NCI-H1694 (cell line): ENCODE data around the gene TPI1.
"Not testable (repeated sequence)": the region's sequence is repeated elsewhere in the genome, so short reads cannot be mapped to it uniquely, and the experiment has no call there.

Source experiments
- DNase-seq: peaks from one replicate; lab custom pipeline; 2025; lab: John Stamatoyannopoulos, UW

The TPI1 gene

DNA sequence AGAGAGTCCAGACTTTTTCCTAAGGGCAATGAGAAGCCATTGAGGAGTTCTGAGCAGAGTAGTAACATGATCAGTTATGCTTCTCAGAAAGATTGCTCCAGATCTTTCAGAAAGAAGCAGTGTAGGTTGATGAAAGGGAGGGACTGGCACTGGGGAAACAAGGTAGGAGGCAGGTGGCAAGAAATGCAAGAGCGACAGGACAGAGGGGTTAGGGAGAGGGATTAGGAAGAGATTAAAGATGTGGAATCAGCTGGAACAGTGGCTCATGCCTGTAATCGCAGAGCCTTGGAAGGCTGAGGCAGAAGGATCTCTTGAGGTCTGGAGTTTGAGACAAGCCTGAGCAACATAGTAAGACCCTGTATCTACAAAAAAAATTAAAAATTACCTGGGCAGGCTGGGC, 19.7 kb upstream of the TPI1 start:
- no peak for DNase-seq

DNA sequence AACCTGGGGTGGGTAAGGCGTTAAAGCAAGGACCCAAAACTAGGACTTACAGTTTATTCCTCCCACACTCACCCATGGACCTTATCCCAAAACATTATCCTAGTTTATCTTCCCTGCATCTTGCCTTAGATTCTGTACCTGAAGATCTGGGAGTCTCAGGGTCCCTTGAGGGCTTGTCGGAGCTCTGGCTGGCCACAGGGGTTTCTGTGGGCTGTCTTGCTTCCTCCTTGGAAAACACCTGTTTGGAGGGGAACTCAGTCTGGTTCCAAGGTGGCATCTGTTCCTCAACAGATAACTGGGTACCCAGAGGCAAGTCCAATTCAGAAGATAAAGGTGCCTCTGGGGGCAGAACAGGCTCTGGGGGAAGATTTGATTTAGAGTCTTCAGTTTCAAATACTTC, 17.9 kb upstream of the TPI1 start:
- DNase-seq: no peak

DNA sequence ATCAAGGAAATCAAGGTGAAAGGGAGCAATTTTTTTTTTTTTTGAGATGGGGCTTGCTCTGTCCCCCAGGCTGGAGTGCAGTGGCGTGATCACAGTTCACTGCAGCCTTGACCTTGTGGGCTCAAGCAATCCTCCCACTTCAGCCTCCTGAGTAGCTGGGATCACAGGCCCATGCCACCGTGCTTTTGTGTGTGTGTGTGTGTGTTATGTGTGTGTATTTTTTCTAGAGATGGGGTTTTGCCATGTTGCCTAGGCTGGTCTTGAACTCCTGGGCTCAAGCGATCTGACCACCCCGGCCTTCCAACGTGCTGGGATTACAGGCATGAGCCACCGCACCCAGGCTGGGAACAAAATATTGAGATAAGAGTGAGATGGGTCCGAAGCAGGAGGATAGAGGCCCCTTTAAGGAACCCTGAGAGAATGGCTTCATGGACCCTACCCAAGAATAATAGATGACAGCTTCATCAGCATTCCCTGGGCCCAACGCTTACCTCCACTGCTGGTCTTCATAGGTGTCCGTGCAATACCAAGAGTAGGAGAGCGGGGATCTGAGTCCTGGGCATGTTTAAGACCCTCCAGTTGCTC, 17.3 kb upstream of the TPI1 start:
- no peak for DNase-seq

DNA sequence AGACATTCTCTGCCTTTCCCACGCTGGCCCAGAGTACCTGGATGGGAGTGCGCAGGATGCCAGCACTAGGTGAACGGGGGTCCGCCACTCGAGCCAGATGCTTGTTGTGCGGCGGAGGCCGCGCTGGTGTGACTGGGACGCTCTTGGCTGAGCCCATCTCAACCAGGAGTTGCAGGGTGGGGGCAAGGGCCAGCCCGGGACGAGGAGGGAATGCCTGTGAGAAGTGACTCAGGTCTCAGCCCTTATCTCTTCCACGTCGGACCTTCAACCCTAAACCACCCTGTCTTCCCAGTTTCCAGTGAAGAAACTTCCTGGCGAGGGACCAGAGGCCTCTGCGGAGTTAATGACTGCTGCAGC, 16.6 kb upstream of the TPI1 start:
- DNase-seq: no peak

DNA sequence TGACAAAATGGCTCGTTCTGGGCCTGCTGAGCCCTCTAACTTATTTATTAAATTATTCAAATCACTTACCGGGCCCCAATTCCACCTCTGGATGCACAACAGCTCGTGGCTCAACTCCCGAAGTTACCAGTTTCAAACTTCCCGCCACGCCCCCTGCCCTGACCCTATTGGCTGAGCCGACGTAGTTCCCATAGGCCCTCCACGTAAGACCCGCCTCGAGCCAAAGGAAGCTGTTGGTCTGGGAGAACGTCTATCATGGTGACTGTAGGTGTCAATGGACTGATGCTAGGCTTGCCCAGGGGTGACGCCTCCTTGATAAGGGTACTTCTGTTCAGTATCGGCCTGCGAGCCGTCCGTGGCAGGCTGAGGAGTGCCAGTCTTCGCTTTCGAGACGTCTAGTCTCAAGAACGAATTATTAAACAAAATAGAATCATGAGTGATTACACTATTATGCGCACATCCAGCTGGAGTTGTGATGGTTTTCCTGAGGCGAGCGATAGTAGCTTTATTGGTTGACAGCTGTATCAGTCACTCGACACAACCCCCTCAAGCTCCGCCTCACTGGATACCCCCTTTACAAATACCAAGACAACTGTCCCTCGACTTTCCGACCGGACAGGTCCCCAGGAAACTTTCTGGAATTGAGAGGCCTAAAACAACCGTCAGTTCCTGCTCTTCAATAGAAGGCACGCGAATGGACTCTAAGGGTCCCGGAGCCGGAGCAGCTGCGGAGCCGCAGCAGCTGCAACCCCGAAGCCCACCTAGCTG, 16.0 kb upstream of the TPI1 start, which contains the start of gene CDCA3:
TSS of gene CDCA3 (minus strand) at position 134 of the 768 bp plus-strand sequence. CDS start 334 bp downstream, outside the sequence.
- peak; percentile 99 for DNase-seq

DNA sequence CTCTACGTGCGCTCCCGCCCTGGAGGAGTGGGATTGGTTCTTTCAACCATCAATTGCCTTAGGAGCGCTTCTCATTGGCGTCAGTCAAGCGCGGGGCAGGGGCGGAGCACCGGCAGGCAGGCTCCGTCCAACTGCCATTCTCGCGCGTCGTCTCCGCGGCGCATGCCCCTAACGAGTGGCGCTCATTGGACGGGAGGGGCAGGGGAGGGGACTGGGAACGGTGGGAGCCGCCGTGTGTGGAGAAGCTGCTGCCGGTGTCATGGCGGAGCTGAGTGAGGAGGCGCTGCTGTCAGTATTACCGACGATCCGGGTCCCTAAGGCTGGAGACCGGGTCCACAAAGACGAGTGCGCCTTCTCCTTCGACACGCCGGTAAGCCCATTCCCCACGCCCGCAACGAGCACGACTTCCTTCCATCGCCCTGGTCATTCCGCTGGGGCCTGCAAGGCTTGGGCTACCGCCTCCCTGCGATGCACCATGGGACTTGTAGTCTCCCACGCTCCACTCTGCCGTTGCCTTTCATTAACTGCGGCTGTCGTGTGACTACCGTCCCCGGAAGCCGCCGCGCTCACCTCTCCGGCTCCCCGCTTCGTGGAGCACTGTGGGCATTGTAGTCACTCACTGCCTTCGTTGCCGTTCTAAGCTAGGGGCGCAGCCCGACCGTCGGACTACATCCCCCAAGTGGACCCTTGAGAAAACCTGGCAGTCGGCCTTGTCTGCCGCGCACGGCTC, 15.2 kb upstream of the TPI1 start, which contains the start of gene USP5:
TSS of gene USP5 (plus strand) at position 230 of the 730 bp plus-strand sequence. CDS start at position 260, 30 bp downstream.
- DNase-seq: peak; percentile 100

DNA sequence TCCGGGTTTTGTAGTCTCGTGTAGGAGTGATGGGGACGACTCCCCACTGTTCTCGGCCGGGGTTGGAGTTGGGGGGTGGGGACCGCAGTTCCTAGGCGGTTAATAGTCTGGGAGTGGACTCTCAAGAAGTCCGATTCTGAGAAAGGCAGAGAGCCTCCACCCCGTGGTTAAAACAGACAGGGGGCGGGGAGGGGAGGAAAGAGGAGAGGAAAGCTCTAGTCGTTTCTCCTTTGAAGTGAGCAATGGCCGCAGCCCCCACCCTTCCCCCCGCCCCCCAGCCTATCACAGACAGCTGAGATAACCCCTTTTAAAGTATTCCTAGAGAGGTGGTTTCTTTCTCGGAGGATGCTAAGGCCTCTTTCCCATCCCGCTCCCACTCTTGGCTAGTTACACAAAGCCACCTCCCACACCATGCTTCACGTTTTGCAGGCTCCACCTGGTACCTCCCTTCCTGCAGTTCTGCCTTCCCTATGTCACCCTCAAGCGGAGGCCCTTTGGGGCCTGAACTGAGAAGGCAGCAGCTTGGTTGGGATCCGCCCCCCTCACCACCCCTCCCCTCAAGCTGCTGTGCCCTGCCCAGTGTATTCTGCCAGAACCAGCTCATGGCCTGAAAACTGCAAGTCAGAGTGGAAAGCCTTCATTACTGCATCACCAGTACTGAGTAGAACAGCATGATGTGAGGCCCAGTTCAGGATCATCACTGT, 14.5 kb upstream of the TPI1 start:
- peak; percentile 90 for DNase-seq

DNA sequence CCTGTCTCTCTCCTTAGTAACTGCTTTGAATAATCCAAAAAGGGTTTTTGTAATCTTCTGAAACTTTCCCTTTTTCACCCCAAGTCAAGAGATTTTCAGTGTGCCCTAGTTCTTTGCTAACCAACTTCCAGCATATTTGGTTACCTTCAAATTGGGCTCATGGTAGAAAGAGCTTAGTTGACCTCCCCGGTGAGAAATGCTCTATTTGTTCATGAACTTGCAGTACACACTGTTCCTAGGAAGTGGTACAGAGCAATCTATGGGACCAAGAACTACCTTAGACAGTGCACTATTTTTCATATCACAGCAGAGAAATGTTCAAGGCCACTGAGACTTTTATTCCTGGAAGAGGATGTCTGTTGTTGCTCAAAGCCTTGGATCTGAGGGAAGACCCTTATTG, 13.7 kb upstream of the TPI1 start:
- no peak for DNase-seq

DNA sequence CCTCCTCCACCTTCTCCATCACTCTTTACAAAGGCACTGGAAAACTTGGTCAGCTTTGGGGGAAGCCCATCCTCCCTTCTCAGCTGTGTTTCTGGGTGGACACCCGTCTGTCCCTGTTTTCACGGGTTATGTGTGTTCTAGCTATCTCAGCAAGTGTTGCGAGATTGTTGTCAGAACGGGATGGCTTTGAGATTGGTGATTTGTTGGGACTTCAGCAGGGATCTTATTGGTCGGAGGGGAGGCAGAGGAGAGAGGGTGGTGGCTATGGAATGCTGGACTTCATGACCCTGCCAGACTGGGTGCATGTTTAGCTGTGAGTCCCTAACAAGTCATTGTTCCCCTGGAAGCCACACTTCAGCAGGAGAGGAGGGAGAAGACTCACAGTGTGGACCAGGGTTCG, 13.3 kb upstream of the TPI1 start:
- DNase-seq: no peak

DNA sequence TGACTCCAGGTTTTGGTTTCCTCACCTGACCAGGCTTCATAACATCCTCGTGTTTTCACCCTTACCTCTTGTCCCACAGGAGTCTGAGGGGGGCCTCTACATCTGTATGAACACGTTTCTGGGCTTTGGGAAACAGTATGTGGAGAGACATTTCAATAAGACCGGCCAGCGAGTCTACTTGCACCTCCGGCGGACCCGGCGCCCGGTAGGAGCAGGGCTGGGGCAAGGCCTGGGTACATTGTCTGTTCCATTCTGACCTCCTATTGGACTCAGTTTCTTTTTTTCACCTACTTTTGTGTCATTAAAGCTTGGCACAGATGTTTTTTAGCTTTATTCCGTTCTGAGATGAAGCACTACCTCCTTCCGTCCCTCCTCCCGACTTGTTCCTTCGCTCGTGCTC, 12.0 kb upstream of the TPI1 start:
- DNase-seq: no peak

DNA sequence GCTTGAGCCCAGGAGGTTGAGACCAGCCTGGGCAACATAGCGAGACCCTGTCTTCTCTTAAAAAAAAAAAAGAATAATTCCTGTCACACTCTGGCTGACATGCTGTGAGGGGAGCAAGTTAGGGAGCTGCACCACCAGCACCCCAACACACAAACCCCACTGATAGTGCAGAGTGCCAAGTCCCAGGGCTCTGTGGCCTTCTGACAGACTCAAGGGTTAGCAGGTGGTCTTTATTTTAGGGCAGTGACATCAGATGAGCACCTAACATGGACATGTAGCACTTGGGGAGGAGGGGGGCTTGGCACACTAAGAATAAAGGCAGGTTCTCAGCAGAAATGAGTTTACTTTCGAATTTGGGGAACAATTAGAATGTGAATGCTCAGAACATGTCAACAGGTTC, 8.5 kb upstream of the TPI1 start:
- DNase-seq: no peak

DNA sequence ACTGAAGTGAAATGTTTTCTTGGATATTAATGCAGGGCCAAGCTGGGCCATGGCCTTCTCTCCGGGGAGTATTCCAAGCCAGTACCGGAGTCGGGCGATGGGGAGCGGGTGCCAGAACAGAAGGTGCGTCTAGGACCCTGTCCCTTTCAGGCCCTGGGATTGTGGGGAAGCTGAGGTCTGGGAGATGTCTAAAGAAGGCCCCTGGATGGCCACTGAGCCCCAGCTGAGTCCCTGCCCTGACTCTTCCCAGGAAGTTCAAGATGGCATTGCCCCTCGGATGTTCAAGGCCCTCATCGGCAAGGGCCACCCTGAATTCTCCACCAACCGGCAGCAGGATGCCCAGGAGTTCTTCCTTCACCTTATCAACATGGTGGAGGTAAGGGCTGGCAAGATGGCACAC, 7.2 kb upstream of the TPI1 start:
- DNase-seq: no peak

DNA sequence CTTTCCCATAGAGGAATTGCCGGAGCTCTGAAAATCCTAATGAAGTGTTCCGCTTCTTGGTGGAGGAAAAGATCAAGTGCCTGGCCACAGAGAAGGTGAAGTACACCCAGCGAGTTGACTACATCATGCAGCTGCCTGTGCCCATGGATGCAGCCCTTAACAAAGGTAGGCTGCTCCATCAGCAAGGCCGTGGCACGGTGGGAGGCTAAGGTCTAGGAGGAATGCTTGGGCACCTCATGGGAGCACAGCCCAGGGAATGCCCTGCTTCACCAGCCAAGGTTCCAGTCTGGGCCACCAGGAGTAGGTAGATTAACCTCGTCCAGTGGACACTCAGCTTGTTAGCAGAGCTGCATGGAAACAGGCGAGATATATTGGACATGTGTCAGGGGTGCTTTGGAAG, 6.4 kb upstream of the TPI1 start:
- DNase-seq: no peak

DNA sequence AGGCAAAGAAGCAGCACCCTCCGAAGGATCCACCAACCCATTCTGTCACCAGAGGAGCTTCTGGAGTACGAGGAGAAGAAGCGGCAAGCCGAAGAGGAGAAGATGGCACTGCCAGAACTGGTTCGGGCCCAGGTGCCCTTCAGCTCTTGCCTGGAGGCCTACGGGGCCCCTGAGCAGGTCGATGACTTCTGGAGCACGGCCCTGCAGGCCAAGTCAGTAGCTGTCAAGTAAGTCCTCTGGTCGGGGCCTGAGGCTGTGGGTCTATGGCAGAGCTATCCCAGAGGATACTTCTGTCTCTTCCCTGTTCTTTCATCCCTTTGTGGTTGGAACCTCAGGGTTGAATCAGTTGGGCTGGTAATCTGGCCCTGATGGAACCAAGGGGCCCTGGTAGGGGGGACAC, 5.9 kb upstream of the TPI1 start:
- DNase-seq: no peak

DNA sequence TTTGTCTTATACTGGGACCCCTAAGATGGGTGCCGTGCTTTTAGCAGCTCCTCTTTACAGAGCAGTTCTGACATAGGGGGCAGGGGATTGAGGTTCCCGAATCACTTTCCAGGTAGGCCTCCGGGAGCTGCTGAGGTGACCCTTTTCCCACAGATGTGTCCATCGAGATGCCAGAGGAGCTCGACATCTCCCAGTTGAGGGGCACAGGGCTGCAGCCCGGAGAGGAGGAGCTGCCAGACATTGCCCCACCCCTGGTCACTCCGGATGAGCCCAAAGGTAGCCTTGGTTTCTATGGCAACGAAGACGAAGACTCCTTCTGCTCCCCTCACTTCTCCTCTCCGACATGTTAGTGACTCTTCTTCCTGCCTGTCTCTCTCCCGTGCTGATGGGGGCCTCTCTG, 4.3 kb upstream of the TPI1 start:
- DNase-seq: no peak

DNA sequence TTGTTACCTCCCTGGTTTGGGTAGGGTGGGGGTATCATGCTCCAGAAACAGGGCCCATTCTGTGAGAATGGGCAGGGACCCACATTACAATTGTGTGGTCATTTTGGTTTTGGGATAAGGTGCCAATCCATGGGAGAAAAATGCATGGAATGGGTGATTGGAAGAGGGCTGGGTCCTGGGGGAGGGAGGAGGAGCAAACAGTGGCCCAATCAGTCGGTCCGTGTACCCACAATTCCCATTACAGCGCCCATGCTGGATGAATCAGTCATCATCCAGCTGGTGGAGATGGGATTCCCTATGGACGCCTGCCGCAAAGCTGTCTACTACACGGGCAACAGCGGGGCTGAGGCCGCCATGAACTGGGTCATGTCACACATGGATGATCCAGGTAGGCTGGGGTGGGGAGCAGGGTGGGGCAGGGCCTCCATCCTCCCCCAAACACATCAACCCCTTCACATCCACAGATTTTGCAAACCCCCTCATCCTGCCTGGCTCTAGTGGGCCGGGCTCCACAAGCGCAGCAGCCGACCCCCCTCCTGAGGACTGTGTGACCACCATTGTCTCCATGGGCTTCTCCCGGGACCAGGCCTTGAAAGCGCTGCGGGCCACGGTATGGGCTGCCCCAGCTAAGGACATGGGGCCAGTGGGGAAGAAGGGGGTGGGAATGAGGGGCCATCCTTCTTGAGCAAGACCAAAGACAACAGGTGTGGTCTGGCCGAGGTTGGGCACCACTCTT, 3.6 kb upstream of the TPI1 start:
- no peak for DNase-seq

DNA sequence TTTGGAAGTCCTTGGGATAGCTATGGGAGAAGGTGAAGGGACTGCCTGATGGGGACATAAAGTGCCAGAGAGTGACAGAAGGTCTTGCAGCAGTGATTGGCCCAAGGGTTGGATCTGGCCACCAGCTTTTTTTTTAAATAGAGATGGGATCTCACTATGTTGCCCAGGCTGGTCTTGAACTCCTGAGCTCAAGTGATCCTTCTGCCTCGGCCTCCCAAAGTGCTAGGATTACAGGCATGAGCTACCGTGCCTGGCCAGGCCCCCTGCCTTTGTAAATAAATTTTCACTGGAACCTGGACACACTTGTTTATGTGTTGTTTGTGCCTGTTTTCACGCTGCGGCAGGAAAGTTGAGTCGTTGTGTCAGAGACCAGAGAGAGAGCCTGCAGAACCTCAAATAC, 2.0 kb upstream of the TPI1 start:
- DNase-seq: not testable (repeated sequence)

DNA sequence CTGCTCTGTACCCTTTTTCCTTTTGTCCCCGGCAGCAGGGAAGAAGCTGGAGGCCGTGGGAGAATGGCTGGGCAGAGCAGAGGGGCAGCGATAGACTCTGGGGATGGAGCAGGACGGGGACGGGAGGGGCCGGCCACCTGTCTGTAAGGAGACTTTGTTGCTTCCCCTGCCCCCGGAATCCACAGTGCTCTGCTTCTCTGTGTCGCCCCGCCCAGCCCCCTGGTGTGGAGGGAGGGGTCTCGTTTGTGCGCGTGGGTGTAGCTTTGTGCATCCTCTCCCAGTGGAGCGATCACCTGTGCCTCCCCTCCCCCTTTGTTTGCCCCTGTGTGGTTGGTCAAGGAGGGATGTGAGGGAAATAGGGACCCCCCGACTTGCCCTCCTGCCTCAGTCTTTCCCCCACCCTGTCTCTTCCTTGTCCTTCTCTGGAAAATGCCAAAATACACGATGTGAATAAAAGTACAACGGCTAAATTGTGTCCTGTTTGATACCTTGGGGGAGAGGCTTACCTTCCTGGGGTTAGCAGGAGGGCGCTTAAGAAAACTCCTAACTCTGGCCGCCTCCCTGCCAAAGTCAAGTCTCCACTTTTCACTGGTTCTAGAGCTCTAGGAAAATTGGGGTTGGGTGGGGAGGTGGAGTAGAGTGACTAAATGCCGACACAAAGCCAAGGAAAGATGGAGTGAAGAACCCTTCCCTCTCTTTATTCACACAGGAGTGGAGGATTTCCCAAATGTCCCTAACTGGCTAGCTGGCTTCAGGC, 990 bp upstream of the TPI1 start:
- no peak for DNase-seq

DNA sequence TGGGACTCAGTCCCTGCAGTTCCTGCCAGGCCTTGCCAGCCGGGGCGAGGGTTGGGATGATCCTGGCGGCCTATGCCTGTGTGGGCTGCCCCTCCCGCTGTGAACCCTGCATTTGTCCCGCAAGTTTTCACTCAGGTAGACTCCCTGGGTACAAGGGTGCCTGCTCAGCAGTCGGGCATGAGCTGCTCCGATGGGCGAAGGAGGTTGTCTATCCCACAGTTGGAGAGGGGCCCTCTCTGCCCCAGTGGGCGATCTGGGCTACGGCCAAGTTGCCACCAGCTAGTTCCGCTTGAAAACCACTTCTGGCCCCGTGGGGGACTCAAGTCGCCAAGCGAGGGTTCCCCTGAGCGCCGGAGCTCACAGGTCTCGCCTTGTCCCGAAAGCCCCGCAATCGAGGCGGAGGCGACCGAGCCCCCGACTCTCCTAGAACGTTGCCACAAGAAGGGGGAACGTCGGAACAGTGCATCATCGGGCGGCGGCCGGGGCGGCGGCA, 365 bp upstream of the TPI1 start:
- DNase-seq: no peak

DNA sequence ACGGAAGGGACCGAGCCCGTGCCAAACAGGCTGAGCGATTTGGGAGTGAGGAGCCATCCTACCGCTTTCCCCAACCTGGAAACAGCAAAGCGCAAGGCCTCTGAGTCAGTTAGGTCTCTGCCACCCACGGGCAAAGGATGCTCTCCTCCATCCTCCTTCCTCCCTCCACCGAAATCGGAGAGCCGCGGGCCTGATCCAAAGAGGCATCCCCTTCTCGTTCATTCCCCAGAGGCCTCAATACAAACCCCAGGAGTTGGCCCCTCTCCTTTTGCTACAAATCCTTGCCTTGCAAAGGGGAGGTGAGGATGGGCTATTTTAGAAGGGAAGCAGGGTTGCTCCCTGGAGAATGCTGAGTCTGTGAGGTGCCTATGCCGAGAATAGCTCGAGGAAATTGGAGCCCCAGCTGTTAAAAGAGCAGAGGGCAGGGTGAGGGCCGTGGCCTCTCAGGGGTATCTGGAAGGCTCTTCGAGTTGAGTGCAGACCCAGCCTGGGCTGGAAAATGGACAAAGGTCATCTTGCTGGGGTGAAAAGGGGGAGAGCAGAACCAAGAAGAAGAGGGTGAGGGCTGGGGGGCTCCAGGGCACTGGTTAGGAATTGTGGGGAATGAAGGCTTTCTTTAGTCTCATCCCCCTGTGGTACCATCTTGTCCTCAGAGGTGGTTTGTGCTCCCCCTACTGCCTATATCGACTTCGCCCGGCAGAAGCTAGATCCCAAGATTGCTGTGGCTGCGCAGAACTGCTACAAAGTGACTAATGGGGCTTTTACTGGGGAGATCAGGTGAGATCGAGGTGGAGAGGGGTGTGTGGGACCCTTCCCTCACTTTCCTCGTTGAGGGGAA, 1.1 kb downstream of the TPI1 start:
- DNase-seq: no peak
